WTC11 (cell line): Measurements from ENCODE around the gene ERAS. TPM values are rescaled to one million over a fixed set of nuclear protein-coding genes. Genes with fewer than 3 reads are reported as not detected.

ENCODE experiments used
- ATAC-seq: fragments of 200-7000 bp; cut with Tn5 transposase; 2 replicates; pipeline ENCODE4 v1.10.0; 2021; ENCODE audit warnings: mild to moderate bottlenecking, moderate library complexity
- CTCF ChIA-PET: fragments of 300-600 bp; sonication (Branson Sonifier 250); formaldehyde crosslinking; loops from one replicate; lab custom pipeline; 2021; ENCODE audit warnings: antibody characterized with exemption; lab: Charles Lee
- POLR2A ChIA-PET: fragments of 350-600 bp; sonication (Branson Sonifier 250); formaldehyde crosslinking; loops from one replicate; lab custom pipeline; 2021; ENCODE audit warnings: antibody characterized with exemption; lab: Charles Lee
- DNase-seq: peaks from one replicate; pipeline ENCODE4 v3.0.0; 2021; ENCODE audit warnings: low spot score
- H3K27ac Mint-ChIP-seq: 2 replicates; pipeline ENCODE4 v1.8.0; 2021; ENCODE audit warnings: mixed read lengths
- H3K27me3 Mint-ChIP-seq: 2 replicates; pipeline ENCODE4 v1.8.0; 2021; ENCODE audit warnings: low read depth, mild to moderate bottlenecking, moderate library complexity, mixed read lengths
- H3K36me3 Mint-ChIP-seq: 2 replicates; pipeline ENCODE4 v1.8.0; 2021; ENCODE audit warnings: mixed read lengths
- H3K4me1 Mint-ChIP-seq: 2 replicates; pipeline ENCODE4 v1.8.0; 2022; ENCODE audit warnings: mixed read lengths
- H3K4me3 Mint-ChIP-seq: 2 replicates; pipeline ENCODE4 v1.8.0; 2021; ENCODE audit warnings: mild to moderate bottlenecking, moderate library complexity, mixed read lengths
- H3K9me3 Mint-ChIP-seq: 2 replicates; pipeline ENCODE4 v1.8.0; 2021; ENCODE audit warnings: mixed read lengths
- ARID4B ChIP-seq: sonication (generic); formaldehyde crosslinking; IDR thresholded peaks from 2 replicates; pipeline ENCODE4 v1.8.0; 2023; ENCODE audit warnings: missing genetic modification reagents, mild to moderate bottlenecking, borderline replicate concordance
- ATF6 ChIP-seq: sonication (generic); formaldehyde crosslinking; IDR thresholded peaks from 2 replicates; pipeline ENCODE4 v1.8.1; 2023; ENCODE audit warnings: mild to moderate bottlenecking, missing genetic modification reagents
- CREB1 ChIP-seq: sonication (generic); formaldehyde crosslinking; IDR thresholded peaks from 2 replicates; pipeline ENCODE4 v1.8.0; 2023; ENCODE audit warnings: mild to moderate bottlenecking, missing genetic modification reagents
- FOXP1 ChIP-seq: sonication (generic); formaldehyde crosslinking; IDR thresholded peaks from 2 replicates; pipeline ENCODE4 v1.8.0; 2022; ENCODE audit warnings: missing genetic modification reagents, mild to moderate bottlenecking, moderate library complexity, borderline replicate concordance
- GTF2I ChIP-seq: fragments of 250-450 bp; sonication (Bioruptor Pico); conservative IDR thresholded peaks from 2 replicates; pipeline ENCODE4 v1.4.0; 2021; ENCODE audit warnings: mild to moderate bottlenecking
- IRF2 ChIP-seq: sonication (generic); formaldehyde crosslinking; IDR thresholded peaks from 2 replicates; pipeline ENCODE4 v1.8.0; 2022; ENCODE audit warnings: low read depth, missing genetic modification reagents, borderline replicate concordance
- SMAD4 ChIP-seq: sonication (generic); formaldehyde crosslinking; IDR thresholded peaks from 2 replicates; pipeline ENCODE4 v1.8.0; 2022; ENCODE audit warnings: mild to moderate bottlenecking, missing genetic modification reagents
- SOX15 ChIP-seq: fragments of 250-450 bp; sonication (Bioruptor Pico); IDR thresholded peaks from 2 replicates; pipeline ENCODE4 v1.9.0; 2021; ENCODE audit warnings: mild to moderate bottlenecking
- SP1 ChIP-seq: sonication (generic); formaldehyde crosslinking; conservative IDR thresholded peaks from 2 replicates; pipeline ENCODE4 v1.8.1; 2022; ENCODE audit warnings: missing genetic modification reagents
- STAT6 ChIP-seq: sonication (generic); formaldehyde crosslinking; conservative IDR thresholded peaks from 2 replicates; pipeline ENCODE4 v1.8.1; 2023; ENCODE audit warnings: mild to moderate bottlenecking, low read depth, missing genetic modification reagents, moderate library complexity
- USF1 ChIP-seq: sonication (generic); formaldehyde crosslinking; IDR thresholded peaks from 2 replicates; pipeline ENCODE4 v1.8.0; 2022; ENCODE audit warnings: mild to moderate bottlenecking, missing genetic modification reagents
- ZMAT4 ChIP-seq: fragments of 250-450 bp; sonication (Bioruptor Pico); IDR thresholded peaks from 2 replicates; pipeline ENCODE4 v1.9.0; 2021; ENCODE audit warnings: mild to moderate bottlenecking
- ZNF281 ChIP-seq: sonication (generic); formaldehyde crosslinking; IDR thresholded peaks from 2 replicates; pipeline ENCODE4 v1.8.0; 2023; ENCODE audit warnings: mild to moderate bottlenecking, missing genetic modification reagents
- ZNF425 ChIP-seq: fragments of 250-450 bp; sonication (Bioruptor Pico); conservative IDR thresholded peaks from 2 replicates; pipeline ENCODE4 v1.9.0; 2021; ENCODE audit warnings: mild to moderate bottlenecking
- ZNF512 ChIP-seq: sonication (generic); formaldehyde crosslinking; IDR thresholded peaks from 2 replicates; pipeline ENCODE4 v1.8.1; 2022; ENCODE audit warnings: missing genetic modification reagents, borderline replicate concordance
- total RNA-seq: library from RNA; stranded (reverse); gene quantifications from 3 replicates; pipeline ENCODE4 v1.2.3, GENCODE V29; 2021

Gene ERAS
- total RNA-seq, 1 experiment from 2014 or later = not detected

- H3K4me3 Mint-ChIP-seq = no peak overlapping the region
- H3K27me3 Mint-ChIP-seq = no peaks in the 10 kb centered on the region
- H3K36me3 Mint-ChIP-seq = peaks cover 9% of the 10 kb centered on the region
- peaks cover 11% of the 10 kb centered on the region for H3K4me1 Mint-ChIP-seq
- CTCF ChIA-PET = no interaction called here
- ATAC-seq (no peak), DNase-seq (no peak)
- H3K9me3 Mint-ChIP-seq = no peaks in the 10 kb centered on the region
- TF ChIP-seq ZNF512 (CRISPR knock-in tag) (no peak), ARID4B (CRISPR knock-in tag) (no peak), SP1 (no peak), SMAD4 (CRISPR knock-in tag) (no peak), ZNF281 (CRISPR knock-in tag) (no peak), CREB1 (CRISPR knock-in tag) (no peak), IRF2 (no peak), ZNF425 (no peak), SOX15 (CRISPR knock-in tag) (no peak), USF1 (CRISPR knock-in tag) (no peak), ATF6 (CRISPR knock-in tag) (no peak), FOXP1 (CRISPR knock-in tag) (no peak), ZMAT4 (no peak), STAT6 (CRISPR knock-in tag) (no peak), GTF2I (CRISPR knock-in tag) (no peak)
- POLR2A ChIA-PET = no interaction called here
- no peak overlapping the region for H3K27ac Mint-ChIP-seq
These were observed 2.2 kb upstream of the ERAS start for GRCh38 chrX:48824066-48824465.
